SK-N-SH treated with all-trans-retinoic acid at 6 μM for 48 hours (cell line): ENCODE measurements around the gene HS1BP3.

Experiments used
- ATAC-seq: fragments of 200-7000 bp; cut with Tn5 transposase; 3 replicates; pipeline ENCODE4 v1.9.1; 2020; ENCODE audit warnings: mild to moderate bottlenecking, moderate library complexity
- ARNTL ChIP-seq: fragments of 450-650 bp; formaldehyde crosslinking; IDR thresholded peaks from 2 replicates; pipeline ENCODE4 v1.5.0; 2020; ENCODE audit warnings: low read depth, mild to moderate bottlenecking, moderate library complexity, borderline replicate concordance
- BACH2 ChIP-seq: fragments of 250-450 bp; sonication (Bioruptor Pico); IDR thresholded peaks from 2 replicates; pipeline ENCODE4 v1.9.0; 2021; ENCODE audit warnings: mild to moderate bottlenecking, borderline replicate concordance
- CSDC2 ChIP-seq: fragments of 250-450 bp; sonication (Bioruptor Pico); IDR thresholded peaks from 2 replicates; pipeline ENCODE4 v1.5.0; 2020; ENCODE audit warnings: mild to moderate bottlenecking, moderate library complexity
- GLIS3 ChIP-seq: fragments of 250-450 bp; sonication (Bioruptor Pico); IDR thresholded peaks from 2 replicates; pipeline ENCODE4 v1.5.0; 2020; ENCODE audit warnings: mild to moderate bottlenecking, moderate library complexity
- ISL1 ChIP-seq: fragments of 250-450 bp; sonication (Bioruptor Pico); IDR thresholded peaks from 2 replicates; pipeline ENCODE4 v2.1.2; 2022; ENCODE audit warnings: mild to moderate bottlenecking, moderate library complexity
- OSR1 ChIP-seq: fragments of 250-450 bp; sonication (Bioruptor Pico); IDR thresholded peaks from 2 replicates; pipeline ENCODE4 v1.8.0; 2022; ENCODE audit warnings: moderate library complexity, mild to moderate bottlenecking, inconsistent platforms
- PPARA ChIP-seq: fragments of 250-450 bp; sonication (Bioruptor Pico); IDR thresholded peaks from 2 replicates; pipeline ENCODE4 v1.5.0; 2020; ENCODE audit warnings: mild to moderate bottlenecking, borderline replicate concordance
- RARB ChIP-seq: fragments of 250-450 bp; sonication (Bioruptor Pico); IDR thresholded peaks from 2 replicates; pipeline ENCODE4 v1.8.0; 2021; ENCODE audit warnings: mild to moderate bottlenecking, moderate library complexity
- SNAI2 ChIP-seq: fragments of 250-450 bp; sonication (Bioruptor Pico); IDR thresholded peaks from 2 replicates; pipeline ENCODE4 v1.5.0; 2020; ENCODE audit warnings: mild to moderate bottlenecking, moderate library complexity
- TCF4 ChIP-seq: fragments of 250-450 bp; sonication (Bioruptor Pico); IDR thresholded peaks from 2 replicates; pipeline ENCODE4 v1.8.0; 2021; ENCODE audit warnings: mild to moderate bottlenecking, moderate library complexity, borderline replicate concordance
- TOX ChIP-seq: fragments of 250-450 bp; sonication (Bioruptor Pico); IDR thresholded peaks from 2 replicates; pipeline ENCODE4 v1.8.0; 2021; ENCODE audit warnings: mild to moderate bottlenecking, moderate library complexity, borderline replicate concordance
- ZFP3 ChIP-seq: fragments of 250-450 bp; sonication (Bioruptor Pico); IDR thresholded peaks from 2 replicates; pipeline ENCODE4 v1.5.0; 2020; ENCODE audit warnings: mild to moderate bottlenecking, moderate library complexity
- ZFP30 ChIP-seq: fragments of 450-650 bp; formaldehyde crosslinking; IDR thresholded peaks from 2 replicates; pipeline ENCODE4 v1.5.0; 2022; ENCODE audit warnings: mild to moderate bottlenecking, moderate library complexity
- ZNF565 ChIP-seq: fragments of 450-650 bp; formaldehyde crosslinking; conservative IDR thresholded peaks from 2 replicates; pipeline ENCODE4 v1.5.0; 2020; ENCODE audit warnings: low read depth, mild to moderate bottlenecking, moderate library complexity
- ZNF70 ChIP-seq: fragments of 450-650 bp; formaldehyde crosslinking; IDR thresholded peaks from 2 replicates; pipeline ENCODE4 v1.5.0; 2020; ENCODE audit warnings: mild to moderate bottlenecking, moderate library complexity
- ZNF8 ChIP-seq: fragments of 450-650 bp; formaldehyde crosslinking; IDR thresholded peaks from 2 replicates; pipeline ENCODE4 v1.5.0; 2020; ENCODE audit warnings: mild to moderate bottlenecking, moderate library complexity
- TF ChIP-seq, protein P1 (sequence below): fragments of 250-450 bp; sonication (Bioruptor Pico); IDR thresholded peaks from 2 replicates; pipeline ENCODE4 v1.5.1; 2021; ENCODE audit warnings: mild to moderate bottlenecking, moderate library complexity
- TF ChIP-seq, protein P2 (sequence below): fragments of 250-450 bp; sonication (Bioruptor Pico); IDR thresholded peaks from 2 replicates; pipeline ENCODE4 v1.8.0; 2020; ENCODE audit warnings: mild to moderate bottlenecking, moderate library complexity, borderline replicate concordance
- TF ChIP-seq, protein P3 (sequence below): fragments of 250-450 bp; sonication (Bioruptor Pico); IDR thresholded peaks from 2 replicates; pipeline ENCODE4 v1.5.0; 2020; ENCODE audit warnings: mild to moderate bottlenecking, moderate library complexity
- TF ChIP-seq, protein P4 (sequence below): fragments of 250-450 bp; sonication (Bioruptor Pico); IDR thresholded peaks from 2 replicates; pipeline ENCODE4 v1.8.0; 2021; ENCODE audit warnings: low read depth, mild to moderate bottlenecking, moderate library complexity, borderline replicate concordance

HS1BP3 gene

DNA sequence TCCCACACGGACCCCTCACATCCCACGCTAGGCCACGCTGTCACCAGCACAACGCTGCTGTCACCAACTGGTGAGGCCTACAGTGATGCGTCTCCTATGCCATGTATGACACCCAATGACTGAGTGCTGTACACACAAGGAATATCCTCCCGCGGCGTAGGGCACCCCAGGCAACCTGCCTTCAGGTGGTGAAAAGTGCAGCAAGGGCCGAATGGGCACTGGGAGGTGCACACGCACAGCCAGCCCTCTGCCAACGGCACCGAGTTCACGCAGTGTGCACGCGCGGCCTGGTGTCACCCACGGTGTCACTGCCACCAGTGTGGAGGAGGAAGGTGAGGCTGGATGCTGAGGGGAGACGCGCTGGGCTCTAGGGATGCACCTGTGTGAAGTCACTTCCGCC lies 4.5 kb downstream of the HS1BP3 start:
- TF ChIP-seq ZFP30 (CRISPR knock-in tag) (no peak), GLIS3 (CRISPR knock-in tag) (no peak), TCF4 (CRISPR knock-in tag) (no peak), ARNTL (CRISPR knock-in tag) (no peak)
- ATAC-seq: no peak

DNA sequence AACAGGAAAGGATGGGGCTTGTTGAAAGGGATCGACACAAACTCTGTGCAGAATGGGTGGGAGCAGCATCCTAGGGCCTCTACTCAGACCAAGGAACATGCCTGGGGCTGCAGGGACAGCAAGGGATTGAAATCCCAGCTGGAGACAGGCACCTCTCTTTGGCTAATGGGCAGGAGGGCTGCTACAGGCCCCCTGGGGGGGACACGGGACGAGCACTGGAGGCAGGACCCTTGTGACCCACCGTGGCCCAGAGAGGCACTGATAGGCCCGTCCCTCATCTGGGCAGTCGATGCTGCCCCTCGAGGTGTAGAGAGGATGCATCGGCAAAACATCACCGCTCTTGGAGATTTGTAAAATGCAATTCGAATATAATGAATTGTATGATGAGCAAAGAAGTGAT lies 5.1 kb downstream of the HS1BP3 start:
- TF ChIP-seq BACH2 (CRISPR knock-in tag) (no peak), RARB (no peak), PPARA (no peak), TCF4 (CRISPR knock-in tag) (no peak), ZNF565 (CRISPR knock-in tag) (no peak), ISL1 (CRISPR knock-in tag) (no peak), ZFP30 (CRISPR knock-in tag) (no peak), ARNTL (CRISPR knock-in tag) (no peak), ZFP3 (CRISPR knock-in tag) (no peak)
- TF ChIP-seq, protein P1, sequence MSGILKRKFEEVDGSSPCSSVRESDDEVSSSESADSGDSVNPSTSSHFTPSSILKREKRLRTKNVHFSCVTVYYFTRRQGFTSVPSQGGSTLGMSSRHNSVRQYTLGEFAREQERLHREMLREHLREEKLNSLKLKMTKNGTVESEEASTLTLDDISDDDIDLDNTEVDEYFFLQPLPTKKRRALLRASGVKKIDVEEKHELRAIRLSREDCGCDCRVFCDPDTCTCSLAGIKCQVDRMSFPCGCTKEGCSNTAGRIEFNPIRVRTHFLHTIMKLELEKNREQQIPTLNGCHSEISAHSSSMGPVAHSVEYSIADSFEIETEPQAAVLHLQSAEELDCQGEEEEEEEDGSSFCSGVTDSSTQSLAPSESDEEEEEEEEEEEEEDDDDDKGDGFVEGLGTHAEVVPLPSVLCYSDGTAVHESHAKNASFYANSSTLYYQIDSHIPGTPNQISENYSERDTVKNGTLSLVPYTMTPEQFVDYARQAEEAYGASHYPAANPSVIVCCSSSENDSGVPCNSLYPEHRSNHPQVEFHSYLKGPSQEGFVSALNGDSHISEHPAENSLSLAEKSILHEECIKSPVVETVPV (CRISPR knock-in tag): no peak
- TF ChIP-seq, protein P2, sequence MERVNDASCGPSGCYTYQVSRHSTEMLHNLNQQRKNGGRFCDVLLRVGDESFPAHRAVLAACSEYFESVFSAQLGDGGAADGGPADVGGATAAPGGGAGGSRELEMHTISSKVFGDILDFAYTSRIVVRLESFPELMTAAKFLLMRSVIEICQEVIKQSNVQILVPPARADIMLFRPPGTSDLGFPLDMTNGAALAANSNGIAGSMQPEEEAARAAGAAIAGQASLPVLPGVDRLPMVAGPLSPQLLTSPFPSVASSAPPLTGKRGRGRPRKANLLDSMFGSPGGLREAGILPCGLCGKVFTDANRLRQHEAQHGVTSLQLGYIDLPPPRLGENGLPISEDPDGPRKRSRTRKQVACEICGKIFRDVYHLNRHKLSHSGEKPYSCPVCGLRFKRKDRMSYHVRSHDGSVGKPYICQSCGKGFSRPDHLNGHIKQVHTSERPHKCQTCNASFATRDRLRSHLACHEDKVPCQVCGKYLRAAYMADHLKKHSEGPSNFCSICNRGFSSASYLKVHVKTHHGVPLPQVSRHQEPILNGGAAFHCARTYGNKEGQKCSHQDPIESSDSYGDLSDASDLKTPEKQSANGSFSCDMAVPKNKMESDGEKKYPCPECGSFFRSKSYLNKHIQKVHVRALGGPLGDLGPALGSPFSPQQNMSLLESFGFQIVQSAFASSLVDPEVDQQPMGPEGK (CRISPR knock-in tag): no peak
- TF ChIP-seq, protein P3, sequence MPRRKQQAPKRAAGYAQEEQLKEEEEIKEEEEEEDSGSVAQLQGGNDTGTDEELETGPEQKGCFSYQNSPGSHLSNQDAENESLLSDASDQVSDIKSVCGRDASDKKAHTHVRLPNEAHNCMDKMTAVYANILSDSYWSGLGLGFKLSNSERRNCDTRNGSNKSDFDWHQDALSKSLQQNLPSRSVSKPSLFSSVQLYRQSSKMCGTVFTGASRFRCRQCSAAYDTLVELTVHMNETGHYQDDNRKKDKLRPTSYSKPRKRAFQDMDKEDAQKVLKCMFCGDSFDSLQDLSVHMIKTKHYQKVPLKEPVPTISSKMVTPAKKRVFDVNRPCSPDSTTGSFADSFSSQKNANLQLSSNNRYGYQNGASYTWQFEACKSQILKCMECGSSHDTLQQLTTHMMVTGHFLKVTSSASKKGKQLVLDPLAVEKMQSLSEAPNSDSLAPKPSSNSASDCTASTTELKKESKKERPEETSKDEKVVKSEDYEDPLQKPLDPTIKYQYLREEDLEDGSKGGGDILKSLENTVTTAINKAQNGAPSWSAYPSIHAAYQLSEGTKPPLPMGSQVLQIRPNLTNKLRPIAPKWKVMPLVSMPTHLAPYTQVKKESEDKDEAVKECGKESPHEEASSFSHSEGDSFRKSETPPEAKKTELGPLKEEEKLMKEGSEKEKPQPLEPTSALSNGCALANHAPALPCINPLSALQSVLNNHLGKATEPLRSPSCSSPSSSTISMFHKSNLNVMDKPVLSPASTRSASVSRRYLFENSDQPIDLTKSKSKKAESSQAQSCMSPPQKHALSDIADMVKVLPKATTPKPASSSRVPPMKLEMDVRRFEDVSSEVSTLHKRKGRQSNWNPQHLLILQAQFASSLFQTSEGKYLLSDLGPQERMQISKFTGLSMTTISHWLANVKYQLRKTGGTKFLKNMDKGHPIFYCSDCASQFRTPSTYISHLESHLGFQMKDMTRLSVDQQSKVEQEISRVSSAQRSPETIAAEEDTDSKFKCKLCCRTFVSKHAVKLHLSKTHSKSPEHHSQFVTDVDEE: no peak
- ATAC-seq: no peak

DNA sequence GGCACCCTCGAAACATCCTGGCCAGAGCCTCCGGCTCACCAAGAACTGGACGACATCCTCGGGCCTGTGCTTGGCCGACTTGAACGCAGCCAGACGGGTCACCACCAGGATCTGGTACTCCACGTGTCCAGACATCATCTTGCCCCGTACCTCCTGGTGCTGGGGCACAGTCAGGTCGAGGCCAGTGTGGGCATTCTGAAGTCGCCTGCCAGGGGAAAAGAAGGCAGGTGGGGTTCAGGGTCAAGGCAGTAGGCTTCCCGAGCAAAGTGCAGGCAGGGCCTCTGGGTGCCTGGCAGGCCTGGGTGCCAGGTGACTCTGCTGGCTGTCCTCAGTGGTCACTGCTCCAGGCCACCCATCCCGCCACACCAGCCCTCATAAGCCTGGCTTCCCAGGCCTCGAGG lies 5.6 kb downstream of the HS1BP3 start:
- TF ChIP-seq ZFP3 (CRISPR knock-in tag): no peak
- TF ChIP-seq ARNTL (CRISPR knock-in tag): no peak
- no peak for TF ChIP-seq ZNF8 (CRISPR knock-in tag)
- ATAC-seq: no peak

DNA sequence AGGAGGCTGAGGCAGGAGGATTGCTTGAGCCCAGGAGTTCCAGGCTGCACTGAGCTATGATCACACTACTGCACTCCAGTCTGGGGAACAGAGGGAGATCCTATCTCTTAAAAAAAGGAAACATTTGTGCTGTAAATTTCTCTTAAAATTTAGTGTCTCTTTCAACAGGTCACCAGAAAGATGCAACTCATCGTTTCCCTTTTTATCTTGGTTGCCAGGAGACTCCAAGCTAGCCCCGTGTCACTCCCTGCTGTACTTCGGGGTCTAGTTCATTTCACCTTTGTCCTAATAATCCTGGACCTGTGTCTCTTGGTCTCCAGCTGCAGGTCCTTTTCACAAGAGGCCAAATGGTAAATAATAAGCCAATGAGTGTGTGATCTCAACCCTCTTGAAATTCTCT lies 7.1 kb downstream of the HS1BP3 start:
- ATAC-seq: no peak
- TF ChIP-seq ARNTL (CRISPR knock-in tag) (no peak), OSR1 (CRISPR knock-in tag) (no peak), ZNF8 (CRISPR knock-in tag) (no peak), BACH2 (CRISPR knock-in tag) (no peak), ZNF70 (no peak), ZFP30 (CRISPR knock-in tag) (no peak), CSDC2 (no peak), ZNF565 (CRISPR knock-in tag) (no peak), TOX (CRISPR knock-in tag) (no peak), PPARA (no peak), SNAI2 (no peak), TCF4 (CRISPR knock-in tag) (no peak), GLIS3 (CRISPR knock-in tag) (no peak), ZFP3 (CRISPR knock-in tag) (no peak)
- TF ChIP-seq, protein P4, sequence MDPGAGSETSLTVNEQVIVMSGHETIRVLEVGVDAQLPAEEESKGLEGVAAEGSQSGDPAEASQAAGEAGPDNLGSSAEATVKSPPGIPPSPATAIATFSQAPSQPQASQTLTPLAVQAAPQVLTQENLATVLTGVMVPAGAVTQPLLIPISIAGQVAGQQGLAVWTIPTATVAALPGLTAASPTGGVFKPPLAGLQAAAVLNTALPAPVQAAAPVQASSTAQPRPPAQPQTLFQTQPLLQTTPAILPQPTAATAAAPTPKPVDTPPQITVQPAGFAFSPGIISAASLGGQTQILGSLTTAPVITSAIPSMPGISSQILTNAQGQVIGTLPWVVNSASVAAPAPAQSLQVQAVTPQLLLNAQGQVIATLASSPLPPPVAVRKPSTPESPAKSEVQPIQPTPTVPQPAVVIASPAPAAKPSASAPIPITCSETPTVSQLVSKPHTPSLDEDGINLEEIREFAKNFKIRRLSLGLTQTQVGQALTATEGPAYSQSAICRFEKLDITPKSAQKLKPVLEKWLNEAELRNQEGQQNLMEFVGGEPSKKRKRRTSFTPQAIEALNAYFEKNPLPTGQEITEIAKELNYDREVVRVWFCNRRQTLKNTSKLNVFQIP (CRISPR knock-in tag): no peak
- TF ChIP-seq, protein P3: no peak
- TF ChIP-seq, protein P1 (CRISPR knock-in tag): no peak
- TF ChIP-seq, protein P2 (CRISPR knock-in tag): no peak
- TF ChIP-seq, all 23 proteins: peak for 0
